Fibroblast of lung (primary cell): ENCODE results near the gene OFD1. TPM values are rescaled to one million over a fixed set of nuclear protein-coding genes. Genes with fewer than 3 reads are reported as not detected.

Experiments
- DNase-seq, 2 donors: peaks; one replicate each; pipeline versions ENCODE4 v3.0.0 to v3.0.0-alpha.2; 2010; ENCODE audit warnings: low read depth in 2 of 2
- H2AFZ ChIP-seq: 2 replicates; pipeline ENCODE4 v1.5.1; 2012; ENCODE audit warnings: low read length, control low read depth, inconsistent platforms
- H3K27ac ChIP-seq: 2 replicates; pipeline ENCODE4 v1.5.1; 2011; ENCODE audit warnings: low read length, control low read depth; ENCODE audit not compliant: insufficient read depth
- H3K27me3 ChIP-seq: 2 replicates; pipeline ENCODE4 v1.5.1; 2011; ENCODE audit warnings: mild to moderate bottlenecking, low read length; ENCODE audit not compliant: control insufficient read depth, insufficient read depth
- H3K36me3 ChIP-seq: 2 replicates; pipeline ENCODE4 v1.5.1; 2011; ENCODE audit warnings: low read length; ENCODE audit not compliant: control insufficient read depth, insufficient read depth
- H3K4me1 ChIP-seq: 2 replicates; pipeline ENCODE4 v1.5.1; 2011; ENCODE audit warnings: low read length; ENCODE audit not compliant: control insufficient read depth, insufficient read depth; ENCODE audit errors: extremely low read depth
- H3K4me2 ChIP-seq: 2 replicates; pipeline ENCODE4 v1.5.1; 2011; ENCODE audit warnings: low read length, control low read depth; ENCODE audit not compliant: insufficient read depth; ENCODE audit errors: extremely low read depth
- H3K4me3 ChIP-seq, 4 experiments: fragments of 200-600 bp in 1 of 4; sonication (generic) in 1 of 4; replicated peaks in 1 of 4; 2 replicates each; pipeline ENCODE4 v1.5.1; 2011 to 2016; ENCODE audit warnings: low read length in 4 of 4, low read depth in 3 of 4, mild to moderate bottlenecking in 3 of 4, control low read depth in 2 of 4, inconsistent platforms in 1 of 4, mixed read lengths in 1 of 4; ENCODE audit not compliant: insufficient read depth in 1 of 4; ENCODE audit errors: control extremely low read depth in 1 of 4
- H3K79me2 ChIP-seq: 2 replicates; pipeline ENCODE4 v1.5.1; 2012; ENCODE audit warnings: mild to moderate bottlenecking, low read length, inconsistent platforms; ENCODE audit not compliant: control insufficient read depth, insufficient read depth
- H3K9ac ChIP-seq: 2 replicates; pipeline ENCODE4 v1.5.1; 2011; ENCODE audit warnings: mild to moderate bottlenecking, low read length, control low read depth; ENCODE audit not compliant: insufficient read depth
- H3K9me3 ChIP-seq: 2 replicates; pipeline ENCODE4 v1.5.1; 2012; ENCODE audit warnings: low read depth, low read length; ENCODE audit not compliant: control insufficient read depth, insufficient read depth
- H4K20me1 ChIP-seq: 2 replicates; pipeline ENCODE4 v1.5.1; 2011; ENCODE audit warnings: low read length; ENCODE audit not compliant: control insufficient read depth, insufficient read depth; ENCODE audit errors: extremely low read depth
- EZH2 ChIP-seq: IDR thresholded peaks from 2 replicates; pipeline ENCODE4 v1.5.1; 2012; ENCODE audit warnings: low read length, control low read depth, mild to moderate bottlenecking; ENCODE audit errors: missing control alignments
- polyA plus RNA-seq, 2 donors: library from polyadenylated mRNA; depleted of rRNA in 1 of 2; stranded (reverse) in 1 of 2; unstranded in 1 of 2; fragments of >200 nt; gene quantifications; 2 replicates each; pipeline ENCODE4 v1.2.1, GENCODE V29; 2011 to 2012; ENCODE audit warnings: missing spikeins in 1 of 2
- total RNA-seq: library from RNA; depleted of rRNA; stranded (reverse); fragments of >200 nt; gene quantifications from 2 replicates; pipeline ENCODE4 v1.2.1, GENCODE V29; 2014
- TF ChIP-seq, protein P1 (sequence below), 2 donors: IDR thresholded peaks in 1 of 2; conservative IDR thresholded peaks in 1 of 2; 1 replicate in 1 of 2; 2 replicates in 1 of 2; pipeline ENCODE4 v1.5.1; 2011 to 2012; ENCODE audit warnings: low read length in 2 of 2, control low read depth in 1 of 2, inconsistent platforms in 1 of 2, low read depth in 1 of 2, mild to moderate bottlenecking in 1 of 2

The OFD1 gene
- total and polyA plus RNA-seq, 2 donors (not counting 1 experiment from before 2014, with no cell fraction given) = 7.6 to 15.5 TPM

DNA sequence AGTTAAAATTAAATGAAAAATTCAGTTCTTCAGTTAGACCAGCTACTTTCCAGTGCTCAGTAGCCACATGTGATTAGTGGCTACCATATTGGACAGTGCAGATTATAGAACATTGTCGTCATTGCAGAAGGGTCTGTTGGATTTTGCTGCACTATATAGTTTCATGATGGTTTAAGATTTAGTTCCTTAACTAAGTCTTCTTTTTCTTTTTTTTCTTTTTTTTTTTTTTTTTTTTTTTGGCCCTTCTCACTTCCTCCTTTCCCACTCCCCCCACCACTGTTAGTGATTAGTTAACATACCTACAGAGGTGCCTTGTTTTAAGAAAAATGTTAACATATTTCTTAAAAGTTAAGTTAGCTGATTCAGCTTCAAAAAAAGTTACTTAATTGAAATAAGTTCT, 36.6 kb upstream of the OFD1 start:
- H3K27ac ChIP-seq = no peak overlapping the region
- H3K4me3 ChIP-seq = no peak overlapping the region
- H3K9ac ChIP-seq = no peak overlapping the region
- H2AFZ ChIP-seq = no peak overlapping the region
- no peaks in the 10 kb centered on the region for H3K9me3 ChIP-seq
- H3K4me1 ChIP-seq = no peaks in the 10 kb centered on the region
- no peak for DNase-seq
- no peaks in the 10 kb centered on the region for H3K27me3 ChIP-seq
- peaks cover 46% of the 10 kb centered on the region for H3K79me2 ChIP-seq
- no peaks in the 10 kb centered on the region for H3K36me3 ChIP-seq
- H3K4me2 ChIP-seq = no peak overlapping the region
- TF ChIP-seq, protein P1, sequence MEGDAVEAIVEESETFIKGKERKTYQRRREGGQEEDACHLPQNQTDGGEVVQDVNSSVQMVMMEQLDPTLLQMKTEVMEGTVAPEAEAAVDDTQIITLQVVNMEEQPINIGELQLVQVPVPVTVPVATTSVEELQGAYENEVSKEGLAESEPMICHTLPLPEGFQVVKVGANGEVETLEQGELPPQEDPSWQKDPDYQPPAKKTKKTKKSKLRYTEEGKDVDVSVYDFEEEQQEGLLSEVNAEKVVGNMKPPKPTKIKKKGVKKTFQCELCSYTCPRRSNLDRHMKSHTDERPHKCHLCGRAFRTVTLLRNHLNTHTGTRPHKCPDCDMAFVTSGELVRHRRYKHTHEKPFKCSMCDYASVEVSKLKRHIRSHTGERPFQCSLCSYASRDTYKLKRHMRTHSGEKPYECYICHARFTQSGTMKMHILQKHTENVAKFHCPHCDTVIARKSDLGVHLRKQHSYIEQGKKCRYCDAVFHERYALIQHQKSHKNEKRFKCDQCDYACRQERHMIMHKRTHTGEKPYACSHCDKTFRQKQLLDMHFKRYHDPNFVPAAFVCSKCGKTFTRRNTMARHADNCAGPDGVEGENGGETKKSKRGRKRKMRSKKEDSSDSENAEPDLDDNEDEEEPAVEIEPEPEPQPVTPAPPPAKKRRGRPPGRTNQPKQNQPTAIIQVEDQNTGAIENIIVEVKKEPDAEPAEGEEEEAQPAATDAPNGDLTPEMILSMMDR (conservative IDR thresholded peaks at IDR 0.05 in 1 of 2, IDR thresholded peaks at IDR 0.05 in 1 of 2; ENCODE audit: low read depth in 1 of 2, low read length in 2 of 2) = no peak
- no peak for TF ChIP-seq EZH2
- H4K20me1 ChIP-seq = peaks cover 3% of the 10 kb centered on the region

DNA sequence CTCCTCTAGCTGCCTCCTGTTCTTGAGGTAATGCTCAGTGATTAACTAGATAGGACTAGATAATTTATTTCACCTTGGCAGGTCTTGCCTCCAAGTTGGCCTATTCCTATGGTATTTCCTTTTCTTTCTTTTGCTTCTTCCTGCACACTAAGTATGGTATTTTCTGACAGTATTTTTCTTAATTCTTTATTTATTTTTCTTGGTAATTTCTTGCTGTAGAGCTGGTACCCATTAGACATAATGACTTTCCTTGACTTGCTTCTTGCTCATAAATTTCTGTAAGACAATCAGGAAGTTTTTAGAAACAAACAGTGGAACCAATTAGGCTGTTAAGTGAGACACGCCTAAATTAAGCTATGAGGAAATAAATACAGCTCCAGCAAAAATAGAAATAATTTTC, 36.1 kb upstream of the OFD1 start:
- no peaks in the 10 kb centered on the region for H3K9me3 ChIP-seq
- no peak overlapping the region for H3K27ac ChIP-seq
- H3K4me2 ChIP-seq = no peak overlapping the region
- no peak overlapping the region for H3K9ac ChIP-seq
- H3K36me3 ChIP-seq = no peaks in the 10 kb centered on the region
- no peaks in the 10 kb centered on the region for H3K4me1 ChIP-seq
- H4K20me1 ChIP-seq = peaks cover 3% of the 10 kb centered on the region
- DNase-seq = no peak
- peaks cover 44% of the 10 kb centered on the region for H3K79me2 ChIP-seq
- no peaks in the 10 kb centered on the region for H3K27me3 ChIP-seq
- no peak overlapping the region for H2AFZ ChIP-seq
- H3K4me3 ChIP-seq = no peak overlapping the region
- TF ChIP-seq EZH2 = no peak
- TF ChIP-seq, protein P1 (conservative IDR thresholded peaks at IDR 0.05 in 1 of 2, IDR thresholded peaks at IDR 0.05 in 1 of 2; ENCODE audit: low read depth in 1 of 2, low read length in 2 of 2) = no peak

- Histone ChIP-seq H3K27me3 (no peaks in the 10 kb centered on the region), H3K4me2 (no peak overlapping the region)
These were observed 35.2 kb upstream of the OFD1 start for GRCh38 chrX:13699183-13699826.

More at GRCh38 chrX:13699183-13699826, 35.2 kb upstream of the OFD1 start:
- Histone ChIP-seq H3K4me3 (no peak overlapping the region), H4K20me1 (peaks cover 3% of the 10 kb centered on the region), H3K36me3 (no peaks in the 10 kb centered on the region), H3K79me2 (peaks cover 39% of the 10 kb centered on the region), H3K27ac (no peak overlapping the region), H3K9me3 (no peaks in the 10 kb centered on the region), H3K4me1 (peaks cover 2% of the 10 kb centered on the region), H3K9ac (no peak overlapping the region), H2AFZ (no peak overlapping the region)
- no peak for TF ChIP-seq EZH2
- TF ChIP-seq, protein P1 (conservative IDR thresholded peaks at IDR 0.05 in 1 of 2, IDR thresholded peaks at IDR 0.05 in 1 of 2; ENCODE audit: low read depth in 1 of 2, low read length in 2 of 2) = no peak
- peak in 1 of 2 donors; percentile 47 for DNase-seq
